Lung (tissue), 12 donors: ENCODE results near the gene KSR1. TPM values are rescaled to one million over a fixed set of nuclear protein-coding genes. Genes with fewer than 3 reads are reported as not detected.

Source experiments
- ATAC-seq: fragments of 200-7000 bp; cut with Tn5 transposase; one replicate; pipeline ENCODE4 v1.9.1; 2020; ENCODE audit warnings: moderate number of reproducible peaks; ENCODE audit not compliant: insufficient read depth, low FRiP score
- DNase-seq, 3 donors: peaks; one replicate each; pipeline ENCODE4 v3.0.0-alpha.2; 2013 to 2017
- H3K27ac ChIP-seq, 2 donors: one replicate each; pipeline ENCODE4 v1.5.1; 2013; ENCODE audit warnings: mild to moderate bottlenecking in 2 of 2, moderate library complexity in 2 of 2, control low read depth in 1 of 2, inconsistent platforms in 1 of 2, low read depth in 1 of 2, low read length in 1 of 2
- H3K27me3 ChIP-seq, 3 donors: one replicate each; pipeline ENCODE4 v1.5.1; 2013; ENCODE audit warnings: low read length in 2 of 3; ENCODE audit not compliant: control insufficient read depth in 3 of 3, insufficient read depth in 3 of 3
- H3K36me3 ChIP-seq, 4 donors: one replicate each; pipeline ENCODE4 v1.5.1; 2013; ENCODE audit warnings: low read length in 4 of 4, mild to moderate bottlenecking in 1 of 4, moderate library complexity in 1 of 4; ENCODE audit not compliant: control insufficient read depth in 4 of 4, insufficient read depth in 4 of 4
- H3K4me1 ChIP-seq, 5 donors: one replicate each; pipeline ENCODE4 v1.5.1; 2013; ENCODE audit warnings: low read length in 5 of 5, mild to moderate bottlenecking in 2 of 5, moderate library complexity in 1 of 5; ENCODE audit not compliant: control insufficient read depth in 5 of 5, insufficient read depth in 5 of 5
- H3K4me3 ChIP-seq: one replicate; pipeline ENCODE4 v1.5.1; 2013; ENCODE audit warnings: mild to moderate bottlenecking, control low read depth, moderate library complexity
- H3K9ac ChIP-seq, 2 donors: one replicate each; pipeline ENCODE4 v1.5.1; 2013; ENCODE audit warnings: low read length in 2 of 2, control low read depth in 1 of 2; ENCODE audit not compliant: insufficient read depth in 1 of 2
- H3K9me3 ChIP-seq, 4 donors: one replicate each; pipeline ENCODE4 v1.5.1; 2013; ENCODE audit warnings: low read length in 3 of 4, mild to moderate bottlenecking in 1 of 4, moderate library complexity in 1 of 4; ENCODE audit not compliant: control insufficient read depth in 4 of 4, insufficient read depth in 3 of 4
- CTCF ChIP-seq: IDR thresholded peaks from 2 replicates; pipeline ENCODE4 v1.5.1; 2012; ENCODE audit warnings: mild to moderate bottlenecking; ENCODE audit errors: control extremely low read depth, extremely low read depth
- WGBS, 2 donors: extraction: QIAGEN DNeasy Blood & Tissue Kit; methylation state at CpG; one replicate each; pipeline ENCODE4 v1.1.7; 2013; 5-methylcytosine and 5-hydroxymethylcytosine counted together
- polyA plus RNA-seq, 2 donors: library from polyadenylated mRNA; stranded (reverse); fragments of 200-250 nt; gene quantifications; one replicate each; pipeline ENCODE4 v1.2.1, GENCODE V29; 2013
- total RNA-seq, 2 donors: library from RNA; depleted of rRNA in 1 of 2; stranded (reverse); fragments of >200 nt in 1 of 2; gene quantifications; one replicate each; pipeline ENCODE4 v1.2.1, GENCODE V29; 2014 to 2021
- donor health status: control.
- donor health status: control.
- donor health status: Bipolar disorder and iron deficiency.
- donor health status: healthy.
- donor health status: DM: yes; HTN: yes; CAD: no.

KSR1 gene
- total and polyA plus RNA-seq, 4 donors: 26.8 to 70.0 (median 42.3) TPM

- no peak for DNase-seq
- Histone ChIP-seq H3K9ac (no peak overlapping the region), H3K27ac (no peak overlapping the region), H3K4me3 (no peak overlapping the region), H3K27me3 (no peaks in the 10 kb centered on the region), H3K4me1 (peaks cover 0 to 3% (median 2%) of the 10 kb centered on the region in 5 donors), H3K9me3 (no peaks in the 10 kb centered on the region), H3K36me3 (no peaks in the 10 kb centered on the region)
- ATAC-seq: no peak
- no peak for TF ChIP-seq CTCF
- 87 to 89% methylated on average over 6 of the region's 6 CpGs for WGBS, 2 donors
These were observed 6.7 kb upstream of the KSR1 start for GRCh38 chr17:27449541-27449940.

GRCh38 chr17:27449988-27450387 lies 6.3 kb upstream of the KSR1 start:
- DNase-seq (no peak), ATAC-seq (no peak)
- H3K9me3 ChIP-seq: no peaks in the 10 kb centered on the region
- TF ChIP-seq CTCF: no peak
- no peaks in the 10 kb centered on the region for H3K27me3 ChIP-seq
- peaks cover 0 to 3% (median 2%) of the 10 kb centered on the region in 5 donors for H3K4me1 ChIP-seq
- H3K9ac ChIP-seq: no peak overlapping the region
- H3K36me3 ChIP-seq: no peaks in the 10 kb centered on the region
- H3K27ac ChIP-seq: no peak overlapping the region
- no peak overlapping the region for H3K4me3 ChIP-seq
- WGBS, 2 donors: 90 to 92% methylated on average over 5 of the region's 5 CpGs

GRCh38 chr17:27450416-27450815 lies 5.8 kb upstream of the KSR1 start:
- H3K4me3 ChIP-seq: no peak overlapping the region

More at GRCh38 chr17:27450416-27450815, 5.8 kb upstream of the KSR1 start:
- 80 to 81% methylated on average over 1 of the region's 1 CpG for WGBS, 2 donors
- Histone ChIP-seq H3K9ac (no peak overlapping the region), H3K27ac (no peak overlapping the region), H3K36me3 (no peaks in the 10 kb centered on the region), H3K27me3 (no peaks in the 10 kb centered on the region), H3K9me3 (no peaks in the 10 kb centered on the region), H3K4me1 (peaks cover 0 to 3% (median 2%) of the 10 kb centered on the region in 5 donors)
- no peak for TF ChIP-seq CTCF
- no peak for ATAC-seq
- DNase-seq: no peak
